Measurements from ENCODE around the gene ZC3H13.

The ZC3H13 gene

DNA sequence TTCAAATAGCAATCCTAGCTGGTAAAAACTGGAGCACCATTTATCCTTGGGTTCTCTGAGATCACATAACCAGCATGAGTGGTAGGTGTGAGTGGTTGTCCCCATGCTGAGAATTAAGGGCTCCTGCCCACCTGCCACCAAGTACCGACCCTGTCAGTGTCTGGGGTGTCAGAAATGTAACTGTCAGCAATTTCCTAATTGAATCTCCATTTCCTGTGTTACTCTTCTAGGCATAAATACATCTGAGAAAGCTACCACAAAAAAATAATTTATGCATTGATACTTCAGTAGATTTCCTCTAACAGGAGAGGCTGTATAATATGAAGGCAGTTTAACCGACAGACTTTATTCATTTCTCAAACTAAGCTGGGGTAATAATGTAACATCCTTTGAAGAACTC is 27.2 kb upstream of the ZC3H13 start:
- Mint-ChIP-seq H3K27me3 (peaks cover 5% of the 10 kb centered on the region), H3K4me1 (peaks cover 2% of the 10 kb centered on the region), H3K36me3 (no peaks in the 10 kb centered on the region), H3K4me3 (no peak overlapping the region), H3K27ac (no peak overlapping the region), H3K9me3 (no peaks in the 10 kb centered on the region)
- DNase-seq, result no peak
- CTCF ChIA-PET, result interaction anchor here (0.6 kb wide), 1 partner anchor 375 kb away, joined by 3 read pairs; no protein-coding TSS in a partner anchor

DNA sequence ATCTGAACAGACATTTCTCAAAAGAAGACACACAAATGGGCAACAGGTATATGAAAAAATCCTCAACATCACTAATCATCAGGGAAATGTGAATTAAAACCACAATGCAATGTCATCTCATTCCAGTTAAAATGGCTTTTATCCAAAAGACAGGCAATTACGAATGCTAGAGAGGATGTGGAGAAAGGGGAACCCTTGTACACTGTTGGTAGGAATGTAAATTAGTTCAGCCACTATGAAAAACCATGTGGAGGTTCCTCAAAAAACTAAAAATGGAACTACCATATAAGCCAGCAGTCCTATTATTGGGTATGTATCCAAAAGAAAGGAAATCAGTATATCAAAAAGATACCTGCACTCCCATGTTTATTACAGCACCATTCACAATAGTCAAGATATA is 24.7 kb upstream of the ZC3H13 start:
- Mint-ChIP-seq H3K36me3 (no peaks in the 10 kb centered on the region), H3K27ac (no peak overlapping the region), H3K4me3 (no peak overlapping the region), H3K4me1 (peaks cover 2% of the 10 kb centered on the region), H3K9me3 (no peaks in the 10 kb centered on the region), H3K27me3 (peaks cover 7% of the 10 kb centered on the region)
- no peak for DNase-seq
- CTCF ChIA-PET, result no interaction called here

DNA sequence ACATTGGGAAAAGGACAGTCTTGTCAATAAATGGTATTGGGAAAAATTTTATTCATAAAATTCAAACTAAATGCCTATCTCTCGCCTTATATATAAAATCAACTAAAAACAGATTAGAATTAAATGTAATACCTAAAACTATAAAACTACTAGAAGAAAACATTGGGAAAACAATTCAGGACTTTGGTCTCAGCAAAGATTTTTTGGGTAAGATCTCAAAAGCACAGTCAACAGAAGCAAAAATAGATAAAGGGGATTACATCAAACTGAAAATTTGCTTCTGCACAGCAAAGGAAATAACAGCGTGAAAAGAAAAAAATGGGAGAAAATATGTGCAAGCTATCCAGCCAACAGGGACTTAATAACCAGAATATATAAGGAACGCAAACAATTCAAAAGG is 24.3 kb upstream of the ZC3H13 start:
- H3K27ac Mint-ChIP-seq, result no peak overlapping the region
- no peaks in the 10 kb centered on the region for H3K36me3 Mint-ChIP-seq
- no peak overlapping the region for H3K4me3 Mint-ChIP-seq
- H3K4me1 Mint-ChIP-seq, result peaks cover 2% of the 10 kb centered on the region
- peaks cover 9% of the 10 kb centered on the region for H3K27me3 Mint-ChIP-seq
- CTCF ChIA-PET, result no interaction called here
- H3K9me3 Mint-ChIP-seq, result no peaks in the 10 kb centered on the region
- DNase-seq, result no peak

DNA sequence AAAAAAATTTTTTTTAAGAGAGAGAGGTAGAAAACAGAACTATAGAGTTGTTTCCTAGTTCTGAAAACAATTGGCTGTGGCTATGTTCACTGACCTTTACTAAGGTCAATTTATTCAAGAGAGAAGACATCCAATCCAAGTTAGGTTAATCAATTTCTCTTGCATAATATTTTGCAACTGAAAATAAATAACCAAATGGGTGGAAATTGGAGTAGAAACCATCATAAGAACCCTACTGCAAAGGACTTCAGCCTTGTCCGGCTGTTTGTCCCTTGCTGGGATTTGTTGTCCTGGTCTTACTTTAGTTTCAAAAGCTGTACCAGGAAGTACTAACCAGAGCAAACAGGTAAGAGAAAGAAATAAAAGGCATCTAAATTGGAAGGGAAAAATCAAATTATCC is 23.3 kb upstream of the ZC3H13 start:
- H3K4me1 Mint-ChIP-seq, result peaks cover 2% of the 10 kb centered on the region
- no peak overlapping the region for H3K27ac Mint-ChIP-seq
- H3K36me3 Mint-ChIP-seq, result no peaks in the 10 kb centered on the region
- no peak for DNase-seq
- CTCF ChIA-PET, result no interaction called here
- H3K9me3 Mint-ChIP-seq, result no peaks in the 10 kb centered on the region
- H3K27me3 Mint-ChIP-seq, result peaks cover 12% of the 10 kb centered on the region
- H3K4me3 Mint-ChIP-seq, result no peak overlapping the region

DNA sequence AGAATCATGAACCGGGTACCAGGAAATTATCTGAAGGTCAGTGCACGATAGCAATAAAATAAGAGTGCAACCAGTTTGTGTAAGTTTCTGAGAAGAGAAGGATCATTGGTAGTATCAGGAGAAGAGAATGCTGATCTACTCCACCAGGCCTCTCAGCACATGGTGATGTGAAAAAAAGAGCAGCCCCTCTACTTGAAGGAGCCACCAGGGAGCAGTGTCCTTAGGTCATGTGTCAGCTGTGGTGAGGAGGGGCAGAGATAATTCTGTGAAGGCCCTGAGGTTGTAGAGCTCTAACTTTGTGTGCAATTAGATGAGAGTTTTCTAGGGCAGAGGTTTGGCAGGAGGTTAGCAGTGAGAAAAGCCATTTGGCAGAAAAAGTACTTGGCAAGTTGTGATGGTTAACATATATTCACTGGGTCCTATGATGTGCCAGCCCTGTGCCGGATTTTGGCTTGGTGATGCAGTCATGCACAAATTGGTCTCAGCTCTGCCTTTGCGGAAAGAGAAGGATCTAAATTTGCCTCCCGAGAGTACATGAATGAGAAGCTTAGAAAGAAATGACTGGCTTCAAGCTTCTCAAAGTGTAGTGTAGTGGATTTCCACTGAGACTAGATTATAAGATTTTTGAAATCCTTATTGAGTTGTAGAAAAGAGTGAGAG is 19.2 kb upstream of the ZC3H13 start:
- Mint-ChIP-seq H3K36me3 (no peaks in the 10 kb centered on the region), H3K27ac (no peak overlapping the region), H3K27me3 (peaks cover 8% of the 10 kb centered on the region), H3K9me3 (no peaks in the 10 kb centered on the region), H3K4me1 (no peaks in the 10 kb centered on the region), H3K4me3 (no peak overlapping the region)
- CTCF ChIA-PET, result no interaction called here
- no peak for DNase-seq

DNA sequence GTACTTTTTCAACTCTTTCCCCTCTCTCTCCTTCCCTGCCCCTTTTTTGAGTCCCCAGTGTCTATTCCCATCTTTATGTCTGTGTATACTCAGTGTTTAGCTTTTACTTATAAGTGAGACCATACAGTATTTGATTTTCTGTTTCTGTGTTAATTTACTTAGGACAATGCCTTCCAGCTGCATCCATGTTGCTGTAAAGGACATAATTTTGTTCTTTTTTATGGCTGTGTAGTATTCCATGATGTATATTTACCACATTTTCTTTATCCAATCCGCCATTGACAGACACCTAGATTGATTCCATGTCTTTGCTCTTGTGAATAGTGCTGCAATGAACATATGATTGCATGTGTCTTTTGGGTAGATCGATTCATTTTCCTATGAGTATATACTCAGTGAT is 10.7 kb upstream of the ZC3H13 start:
- Mint-ChIP-seq H3K4me1 (no peaks in the 10 kb centered on the region), H3K27ac (no peak overlapping the region), H3K36me3 (no peaks in the 10 kb centered on the region), H3K9me3 (no peaks in the 10 kb centered on the region), H3K27me3 (no peaks in the 10 kb centered on the region), H3K4me3 (no peak overlapping the region)
- DNase-seq, result no peak
- CTCF ChIA-PET, result no interaction called here

DNA sequence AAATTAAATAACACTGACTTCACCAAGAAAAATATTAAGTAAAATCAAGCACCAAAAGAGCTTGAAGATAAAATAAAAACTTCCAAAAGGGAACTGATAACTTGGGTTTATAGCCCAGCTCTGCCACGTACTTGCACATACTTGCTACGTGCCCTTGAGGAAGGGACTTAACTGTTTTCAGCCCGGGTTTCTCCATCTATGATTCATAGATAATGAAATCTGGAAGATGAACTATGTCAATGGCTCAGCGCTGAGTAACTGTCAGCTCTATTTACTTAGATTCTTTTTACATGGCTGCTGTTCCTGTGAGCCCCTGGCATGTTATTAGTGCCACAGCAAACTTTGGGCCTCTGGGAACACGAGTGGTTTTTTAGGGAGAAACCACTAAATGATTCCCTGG is 9.6 kb upstream of the ZC3H13 start:
- CTCF ChIA-PET, result no interaction called here
- H3K9me3 Mint-ChIP-seq, result no peaks in the 10 kb centered on the region

DNA sequence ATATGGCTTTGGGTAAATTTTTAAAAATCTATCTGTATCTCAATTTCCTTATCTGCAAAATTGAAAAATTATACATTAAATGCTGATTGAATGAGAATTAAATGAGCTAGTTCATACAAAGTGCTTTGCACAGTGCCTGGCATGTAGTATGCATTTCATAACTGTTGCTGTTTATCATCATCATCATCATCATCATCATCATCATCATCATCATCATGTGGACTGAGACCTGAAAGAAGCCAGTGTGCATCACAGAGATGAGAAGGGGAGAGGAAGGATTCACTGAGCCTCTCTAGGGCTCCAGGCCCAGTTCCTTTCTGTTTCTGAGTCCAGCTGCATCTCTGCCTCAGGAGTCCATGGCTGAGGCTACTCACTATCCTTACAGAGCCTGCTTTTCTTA is 6.9 kb upstream of the ZC3H13 start:
- no peak overlapping the region for H3K4me3 Mint-ChIP-seq
- no peak for DNase-seq
- CTCF ChIA-PET, result no interaction called here
- no peaks in the 10 kb centered on the region for H3K36me3 Mint-ChIP-seq
- H3K27me3 Mint-ChIP-seq, result peaks cover 12% of the 10 kb centered on the region
- H3K9me3 Mint-ChIP-seq, result no peaks in the 10 kb centered on the region
- no peak overlapping the region for H3K27ac Mint-ChIP-seq
- H3K4me1 Mint-ChIP-seq, result peaks cover 2% of the 10 kb centered on the region

More for the DNA sequence above, 9.6 kb upstream of the ZC3H13 start:
- Mint-ChIP-seq H3K27me3 (no peaks in the 10 kb centered on the region), H3K27ac (no peak overlapping the region), H3K4me1 (no peaks in the 10 kb centered on the region), H3K4me3 (no peak overlapping the region), H3K36me3 (no peaks in the 10 kb centered on the region)
- no peak for DNase-seq

DNA sequence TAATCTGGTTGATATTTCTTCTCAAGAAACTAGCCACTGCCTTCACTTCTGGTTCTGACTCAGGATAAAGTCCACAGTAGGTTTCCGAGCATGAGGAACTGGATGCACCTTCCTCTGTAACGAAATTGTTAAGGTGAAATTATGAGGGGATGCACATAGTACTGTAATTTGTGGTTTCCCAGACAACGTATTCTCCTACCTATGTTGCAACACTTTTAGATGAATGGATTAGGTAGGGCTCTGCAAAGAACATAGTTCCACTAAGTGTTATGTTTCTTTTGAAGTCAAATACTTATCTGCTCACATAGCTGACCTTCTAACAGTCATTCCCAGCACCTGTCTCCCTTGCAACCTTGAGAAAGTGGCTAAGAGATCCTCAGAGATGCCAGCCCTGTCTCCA is 5.7 kb upstream of the ZC3H13 start:
- Mint-ChIP-seq H3K27me3 (peaks cover 15% of the 10 kb centered on the region), H3K4me1 (peaks cover 10% of the 10 kb centered on the region), H3K36me3 (no peaks in the 10 kb centered on the region), H3K9me3 (no peaks in the 10 kb centered on the region), H3K4me3 (no peak overlapping the region), H3K27ac (no peak overlapping the region)
- CTCF ChIA-PET, result no interaction called here
- DNase-seq, result no peak

DNA sequence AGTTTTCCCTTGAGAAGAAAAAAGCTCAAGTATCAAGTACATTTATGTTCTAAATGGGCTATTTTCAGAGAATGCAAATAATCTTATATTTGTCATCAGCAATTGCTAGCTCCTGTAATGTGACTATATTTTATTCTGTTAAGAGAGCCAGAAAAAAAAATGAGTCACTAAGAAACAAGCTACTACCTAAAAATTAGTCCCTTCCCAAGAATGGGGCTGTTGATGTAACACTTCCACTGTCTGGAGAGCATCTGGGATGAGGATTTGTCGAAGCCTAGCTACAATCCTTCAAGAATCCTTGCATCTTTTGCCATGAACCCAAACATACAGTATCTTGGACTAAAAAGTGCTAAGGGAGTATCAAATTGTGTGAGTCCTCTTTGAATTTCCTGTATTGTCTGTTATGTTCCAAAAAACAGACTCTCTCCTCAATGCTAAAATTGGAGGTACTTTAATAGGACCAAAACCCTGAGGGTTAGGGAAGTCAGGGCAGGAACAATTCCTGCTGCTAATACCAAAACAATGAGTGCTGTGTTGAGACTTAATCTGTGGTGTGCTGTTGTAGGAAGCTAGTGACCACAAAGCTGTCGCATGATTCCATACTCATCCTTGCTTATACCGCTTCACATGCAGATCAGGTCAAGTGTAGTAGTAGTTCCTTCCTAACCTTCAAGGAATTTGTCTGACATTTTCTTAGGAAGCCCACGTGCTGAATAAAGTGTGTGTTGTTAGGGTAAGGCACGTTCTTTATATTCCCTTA is 4.9 kb upstream of the ZC3H13 start:
- Mint-ChIP-seq H3K4me3 (no peak overlapping the region), H3K9me3 (no peaks in the 10 kb centered on the region), H3K4me1 (peaks cover 18% of the 10 kb centered on the region), H3K27ac (no peak overlapping the region), H3K27me3 (peaks cover 20% of the 10 kb centered on the region), H3K36me3 (no peaks in the 10 kb centered on the region)
- no peak for DNase-seq
- CTCF ChIA-PET, result interaction anchor here (0.6 kb wide), 1 partner anchor 22 kb away, joined by 3 read pairs; no protein-coding TSS in a partner anchor

DNA sequence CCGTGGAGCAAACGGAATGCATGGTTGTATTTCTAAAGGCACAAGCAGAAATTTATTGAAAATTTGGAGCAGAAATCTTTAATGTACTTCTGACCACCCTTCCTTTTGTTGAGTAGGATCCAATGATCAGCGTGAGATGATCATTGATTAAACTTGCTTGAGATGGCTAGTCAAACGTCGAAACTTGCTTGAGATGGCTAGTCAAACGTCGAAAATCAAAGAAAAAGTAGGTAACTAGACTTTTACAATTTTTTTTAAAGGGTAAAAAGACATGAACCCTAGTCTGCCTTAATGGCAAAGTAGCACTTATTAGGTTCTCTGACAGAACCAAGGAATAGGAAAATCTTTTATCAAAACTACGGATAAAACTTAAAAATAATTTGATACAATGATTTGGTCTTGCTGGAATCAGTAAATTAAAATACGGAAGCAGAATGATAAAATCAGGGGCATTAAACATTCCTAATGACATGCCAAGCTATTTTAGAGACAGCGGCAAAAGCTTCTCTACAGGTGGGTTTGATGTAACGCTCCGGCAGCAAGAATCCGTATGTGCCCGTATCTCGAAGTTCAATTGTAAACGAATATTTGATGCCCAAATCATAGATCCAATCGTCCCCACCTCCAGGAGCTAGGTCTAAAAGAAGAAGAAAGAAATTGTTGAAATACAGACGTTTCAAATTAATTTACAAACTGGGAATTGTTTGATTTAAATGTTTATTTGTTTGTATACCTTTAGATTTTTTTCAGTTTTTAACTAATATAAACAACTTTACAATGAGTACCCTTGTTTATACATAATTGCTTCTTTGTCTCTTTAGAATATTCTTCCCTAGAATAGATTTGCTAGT is 841 bp upstream of the ZC3H13 start:
- H3K27ac Mint-ChIP-seq, result peak overlapping the region; percentile 97
- peak overlapping the region; percentile 91 for H3K4me3 Mint-ChIP-seq
- DNase-seq, result no peak
- H3K36me3 Mint-ChIP-seq, result peaks cover 3% of the 10 kb centered on the region
- peaks cover 41% of the 10 kb centered on the region for H3K4me1 Mint-ChIP-seq
- CTCF ChIA-PET, result interaction anchor here (1.3 to 1.4 kb wide), 3 partner anchors 19 to 268 kb away, joined by 3 to 4 read pairs (median 4); no protein-coding TSS in a partner anchor
- H3K27me3 Mint-ChIP-seq, result peaks cover 20% of the 10 kb centered on the region
- no peaks in the 10 kb centered on the region for H3K9me3 Mint-ChIP-seq

DNA sequence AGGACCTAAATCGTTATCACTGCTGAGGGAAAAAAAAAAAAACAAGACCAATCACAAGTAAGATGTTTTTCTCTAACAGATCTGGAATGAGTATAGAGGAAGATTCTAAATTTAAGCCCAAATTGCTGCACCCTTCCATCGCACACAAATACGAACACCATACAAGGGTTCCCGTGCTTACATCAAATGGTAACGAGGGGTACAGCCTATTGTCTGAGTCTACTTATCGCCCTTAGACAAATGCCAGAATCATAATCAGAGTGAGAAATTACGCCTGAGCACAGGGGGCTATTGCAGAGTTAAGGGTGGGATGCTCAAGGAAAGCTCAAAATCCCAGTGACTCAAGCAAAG is 603 bp downstream of the ZC3H13 start:
- no peaks in the 10 kb centered on the region for H3K9me3 Mint-ChIP-seq
- peak overlapping the region; percentile 97 for H3K27ac Mint-ChIP-seq
- CTCF ChIA-PET, result interaction anchor here (0.8 to 1.4 kb wide), 4 partner anchors 18 to 269 kb away, joined by 3 to 4 read pairs (median 4); no protein-coding TSS in a partner anchor
- H3K27me3 Mint-ChIP-seq, result peaks cover 20% of the 10 kb centered on the region
- H3K4me1 Mint-ChIP-seq, result peaks cover 46% of the 10 kb centered on the region
- H3K36me3 Mint-ChIP-seq, result peaks cover 7% of the 10 kb centered on the region
- DNase-seq, result no peak
- H3K4me3 Mint-ChIP-seq, result peak overlapping the region; percentile 91

DNA sequence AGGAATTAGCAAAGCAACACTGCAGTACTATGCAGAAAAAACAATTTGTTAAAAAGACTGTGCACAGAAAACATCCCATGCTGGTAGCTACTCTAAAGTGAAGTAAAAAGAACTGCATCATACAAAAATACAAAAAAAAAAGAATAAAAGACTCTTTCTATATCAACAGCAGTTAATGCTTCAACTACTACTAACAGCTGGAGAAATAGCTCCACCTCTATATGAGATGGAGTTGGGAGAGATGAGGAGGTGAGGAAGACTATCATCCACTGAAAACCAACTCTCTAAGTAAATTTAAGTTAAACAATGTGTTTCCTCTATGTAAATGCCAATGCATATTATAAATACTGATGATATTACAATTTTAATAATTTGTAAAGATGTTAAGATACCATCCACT is 1.8 kb downstream of the ZC3H13 start:
- peak overlapping the region; percentile 37 for H3K4me3 Mint-ChIP-seq
- CTCF ChIA-PET, result no interaction called here
- DNase-seq, result no peak
- H3K9me3 Mint-ChIP-seq, result no peaks in the 10 kb centered on the region
- H3K27me3 Mint-ChIP-seq, result peaks cover 12% of the 10 kb centered on the region
- peaks cover 50% of the 10 kb centered on the region for H3K4me1 Mint-ChIP-seq
- H3K36me3 Mint-ChIP-seq, result peaks cover 7% of the 10 kb centered on the region
- H3K27ac Mint-ChIP-seq, result no peak overlapping the region

DNA sequence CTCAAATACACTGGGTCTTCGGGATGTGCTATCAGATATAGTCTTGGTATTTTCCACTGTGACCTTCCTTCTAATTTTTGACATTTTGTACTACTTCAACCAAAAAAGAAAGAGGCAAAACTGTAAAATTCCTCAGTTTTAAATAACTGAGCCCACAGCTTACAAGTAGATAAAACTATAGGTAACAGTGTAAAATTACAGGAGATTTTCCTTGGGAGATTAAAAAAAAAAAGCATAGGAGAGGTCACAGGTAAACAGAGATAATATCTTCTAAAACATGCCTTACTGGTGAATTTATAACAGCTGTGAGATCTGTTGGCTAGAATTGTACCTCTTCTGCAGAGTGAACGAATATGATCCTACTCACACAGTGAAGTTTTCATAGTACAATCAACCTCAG is 7.1 kb downstream of the ZC3H13 start:
- Mint-ChIP-seq H3K36me3 (peaks cover 17% of the 10 kb centered on the region), H3K27me3 (no peaks in the 10 kb centered on the region), H3K4me3 (no peak overlapping the region), H3K27ac (no peak overlapping the region), H3K9me3 (no peaks in the 10 kb centered on the region), H3K4me1 (peaks cover 23% of the 10 kb centered on the region)
- CTCF ChIA-PET, result no interaction called here
- DNase-seq, result no peak

Data from activated naive CD4-positive, alpha-beta T cell treated with anti-CD3 and anti-CD28 coated beads, Interleukin-2, amount 10 ng/mL, durations not matched to agents 7 days and 5 days (primary cell).